MM.1S (cell line): ENCODE measurements around the gene ONECUT1.

ENCODE experiments used
- DNase-seq: peaks from one replicate; pipeline ENCODE4 v3.0.0-alpha.2; 2015
- H2AFZ ChIP-seq: fragments of 300-600 bp; sonication (generic); 2 replicates; pipeline ENCODE4 v1.6.0; 2016; ENCODE audit warnings: antibody characterized with exemption, low read length
- H3F3A ChIP-seq: fragments of 300-600 bp; sonication (generic); 2 replicates; pipeline ENCODE4 v1.6.1; 2016; ENCODE audit warnings: mild to moderate bottlenecking, antibody characterized with exemption, low read length, moderate library complexity, mixed read lengths; ENCODE audit not compliant: insufficient read depth
- H3K27ac ChIP-seq: fragments of 300-600 bp; sonication (generic); 2 replicates; pipeline ENCODE4 v1.5.1; 2016; ENCODE audit warnings: mild to moderate bottlenecking, low read length
- H3K27me3 ChIP-seq: fragments of 300-600 bp; sonication (generic); replicated peaks from 2 replicates; pipeline ENCODE4 v1.6.0; 2016; ENCODE audit warnings: low read length; ENCODE audit not compliant: insufficient read depth
- H3K36me3 ChIP-seq: fragments of 300-600 bp; sonication (generic); replicated peaks from 2 replicates; pipeline ENCODE4 v1.6.1; 2016; ENCODE audit warnings: mild to moderate bottlenecking, low read length, mixed read lengths; ENCODE audit not compliant: insufficient read depth
- H3K4me1 ChIP-seq: fragments of 300-600 bp; sonication (generic); 2 replicates; pipeline ENCODE4 v1.6.1; 2016; ENCODE audit warnings: low read length, mixed read lengths
- H3K4me2 ChIP-seq: fragments of 300-600 bp; sonication (generic); 2 replicates; pipeline ENCODE4 v1.6.0; 2016; ENCODE audit warnings: low read depth, low read length
- H3K4me3 ChIP-seq: fragments of 300-600 bp; sonication (generic); 2 replicates; pipeline ENCODE4 v1.5.1; 2016; ENCODE audit warnings: low read length, mixed read lengths
- H3K79me2 ChIP-seq: fragments of 300-600 bp; sonication (generic); 2 replicates; pipeline ENCODE4 v1.6.1; 2016; ENCODE audit warnings: mixed run types, low read length, mixed read lengths
- H3K9ac ChIP-seq: fragments of 300-600 bp; sonication (generic); 2 replicates; pipeline ENCODE4 v1.6.1; 2016; ENCODE audit warnings: low read length, mixed read lengths
- H3K9me2 ChIP-seq: fragments of 300-600 bp; sonication (generic); replicated peaks from 2 replicates; pipeline ENCODE4 v1.6.1; 2016; ENCODE audit warnings: mild to moderate bottlenecking, low read length, mixed read lengths; ENCODE audit not compliant: insufficient read depth
- H3K9me3 ChIP-seq: fragments of 300-600 bp; sonication (generic); replicated peaks from 2 replicates; pipeline ENCODE4 v1.6.1; 2016; ENCODE audit warnings: mild to moderate bottlenecking, low read length, mixed read lengths; ENCODE audit not compliant: insufficient read depth
- H4K20me1 ChIP-seq: fragments of 300-600 bp; sonication (generic); 2 replicates; pipeline ENCODE4 v1.6.1; 2016; ENCODE audit warnings: mild to moderate bottlenecking, low read length, moderate library complexity, mixed read lengths; ENCODE audit not compliant: insufficient read depth
- EZH2 ChIP-seq: fragments of 300-600 bp; sonication (generic); optimal IDR thresholded peaks from 2 replicates; pipeline ENCODE3; 2017; ENCODE audit warnings: low read depth, mild to moderate bottlenecking, antibody characterized with exemption, low read length, mixed read lengths
- EZH2phosphoT487 ChIP-seq: fragments of 300-600 bp; sonication (generic); IDR thresholded peaks from 2 replicates; pipeline ENCODE4 v1.6.1; 2018; ENCODE audit warnings: antibody characterized with exemption, low read length
- TF ChIP-seq, protein P1 (sequence below): fragments of 300-600 bp; sonication (generic); IDR thresholded peaks from 2 replicates; pipeline ENCODE4 v1.5.1; 2016; ENCODE audit warnings: antibody characterized with exemption, low read length, mixed read lengths

ONECUT1 gene

GRCh38 chr15:52804526-52805081 is 14.5 kb upstream of the ONECUT1 start:
- H3F3A ChIP-seq, result 0 out of 2 replicates have a peak, but pooled peaks cover 4% of the 10 kb centered on the region
- H3K27me3 ChIP-seq, result peaks cover 29% of the 10 kb centered on the region
- TF ChIP-seq EZH2phosphoT487, result no peak
- no peaks in the 10 kb centered on the region for H4K20me1 ChIP-seq
- no peak overlapping the region for H3K9ac ChIP-seq
- H3K9me3 ChIP-seq, result no peaks in the 10 kb centered on the region
- no peak overlapping the region for H3K27ac ChIP-seq
- H3K36me3 ChIP-seq, result no peaks in the 10 kb centered on the region
- no peaks in the 10 kb centered on the region for H3K79me2 ChIP-seq
- H3K4me2 ChIP-seq, result peak overlapping the region; percentile 96
- peak overlapping the region; percentile 66 for H2AFZ ChIP-seq
- H3K4me3 ChIP-seq, result peak overlapping the region; percentile 48
- no peak for DNase-seq
- H3K4me1 ChIP-seq, result no peaks in the 10 kb centered on the region
- no peaks in the 10 kb centered on the region for H3K9me2 ChIP-seq

- Histone ChIP-seq H3K27me3 (peaks cover 39% of the 10 kb centered on the region), H3K9ac (no peak overlapping the region)
- TF ChIP-seq, protein P1, sequence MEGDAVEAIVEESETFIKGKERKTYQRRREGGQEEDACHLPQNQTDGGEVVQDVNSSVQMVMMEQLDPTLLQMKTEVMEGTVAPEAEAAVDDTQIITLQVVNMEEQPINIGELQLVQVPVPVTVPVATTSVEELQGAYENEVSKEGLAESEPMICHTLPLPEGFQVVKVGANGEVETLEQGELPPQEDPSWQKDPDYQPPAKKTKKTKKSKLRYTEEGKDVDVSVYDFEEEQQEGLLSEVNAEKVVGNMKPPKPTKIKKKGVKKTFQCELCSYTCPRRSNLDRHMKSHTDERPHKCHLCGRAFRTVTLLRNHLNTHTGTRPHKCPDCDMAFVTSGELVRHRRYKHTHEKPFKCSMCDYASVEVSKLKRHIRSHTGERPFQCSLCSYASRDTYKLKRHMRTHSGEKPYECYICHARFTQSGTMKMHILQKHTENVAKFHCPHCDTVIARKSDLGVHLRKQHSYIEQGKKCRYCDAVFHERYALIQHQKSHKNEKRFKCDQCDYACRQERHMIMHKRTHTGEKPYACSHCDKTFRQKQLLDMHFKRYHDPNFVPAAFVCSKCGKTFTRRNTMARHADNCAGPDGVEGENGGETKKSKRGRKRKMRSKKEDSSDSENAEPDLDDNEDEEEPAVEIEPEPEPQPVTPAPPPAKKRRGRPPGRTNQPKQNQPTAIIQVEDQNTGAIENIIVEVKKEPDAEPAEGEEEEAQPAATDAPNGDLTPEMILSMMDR, result no peak
- TF ChIP-seq EZH2phosphoT487, result no peak
- no peak for TF ChIP-seq EZH2
Observed at GRCh38 chr15:52803467-52804306, 13.6 kb upstream of the ONECUT1 start.

GRCh38 chr15:52803108-52803466 is 13.0 kb upstream of the ONECUT1 start:
- no peak overlapping the region for H3K9ac ChIP-seq
- no peak overlapping the region for H2AFZ ChIP-seq
- H3K4me1 ChIP-seq, result no peaks in the 10 kb centered on the region
- no peaks in the 10 kb centered on the region for H3K9me3 ChIP-seq
- H3F3A ChIP-seq, result 0 out of 2 replicates have a peak, but pooled peaks cover 4% of the 10 kb centered on the region
- no peaks in the 10 kb centered on the region for H4K20me1 ChIP-seq
- peaks cover 45% of the 10 kb centered on the region for H3K27me3 ChIP-seq
- peak overlapping the region; percentile 96 for H3K4me2 ChIP-seq
- DNase-seq, result no peak
- no peaks in the 10 kb centered on the region for H3K79me2 ChIP-seq
- no peak overlapping the region for H3K27ac ChIP-seq
- TF ChIP-seq EZH2phosphoT487 (no peak), EZH2 (no peak)
- H3K9me2 ChIP-seq, result no peaks in the 10 kb centered on the region
- H3K36me3 ChIP-seq, result no peaks in the 10 kb centered on the region
- peak overlapping the region; percentile 48 for H3K4me3 ChIP-seq

More at GRCh38 chr15:52803467-52804306, 13.6 kb upstream of the ONECUT1 start:
- peak overlapping the region; percentile 96 for H3K4me2 ChIP-seq
- H3K4me3 ChIP-seq, result peak overlapping the region; percentile 48
- no peaks in the 10 kb centered on the region for H3K4me1 ChIP-seq
- DNase-seq, result peak; percentile 37
- H3K27ac ChIP-seq, result no peak overlapping the region
- peak overlapping the region; percentile 66 for H2AFZ ChIP-seq
- H3K36me3 ChIP-seq, result no peaks in the 10 kb centered on the region
- H3F3A ChIP-seq, result 0 out of 2 replicates have a peak, but pooled peaks cover 4% of the 10 kb centered on the region
- no peaks in the 10 kb centered on the region for H3K9me2 ChIP-seq
- no peaks in the 10 kb centered on the region for H3K79me2 ChIP-seq
- no peaks in the 10 kb centered on the region for H4K20me1 ChIP-seq
- H3K9me3 ChIP-seq, result no peaks in the 10 kb centered on the region

DNA sequence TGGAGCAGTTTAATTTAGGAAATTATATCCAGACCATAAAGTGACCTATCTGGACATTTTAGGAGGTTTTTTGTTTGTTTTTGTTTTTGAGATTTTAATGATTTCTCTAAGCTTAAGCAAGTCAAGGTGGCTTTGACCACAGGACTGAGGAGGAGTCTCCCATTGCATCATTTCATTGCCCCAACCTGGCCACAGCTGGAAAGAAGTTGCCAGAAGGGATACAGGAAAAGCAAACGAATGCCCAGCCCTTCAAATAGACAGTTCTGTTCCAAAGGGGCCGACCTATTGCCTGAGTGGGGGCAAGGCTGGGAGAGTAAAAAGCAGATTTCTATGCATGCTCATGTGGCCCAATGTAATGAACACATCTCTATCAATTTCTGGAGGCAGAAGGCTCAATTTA is 12.0 kb upstream of the ONECUT1 start:
- Histone ChIP-seq H3K4me3 (no peak overlapping the region), H2AFZ (no peak overlapping the region), H3F3A (0 out of 2 replicates have a peak, but pooled peaks cover 4% of the 10 kb centered on the region), H3K9ac (no peak overlapping the region), H3K9me2 (no peaks in the 10 kb centered on the region), H3K27me3 (peaks cover 54% of the 10 kb centered on the region), H3K79me2 (no peaks in the 10 kb centered on the region), H4K20me1 (no peaks in the 10 kb centered on the region), H3K27ac (no peak overlapping the region), H3K9me3 (no peaks in the 10 kb centered on the region), H3K4me1 (no peaks in the 10 kb centered on the region), H3K36me3 (no peaks in the 10 kb centered on the region), H3K4me2 (no peak overlapping the region)
- no peak for TF ChIP-seq EZH2phosphoT487
- TF ChIP-seq, protein P1, result no peak
- no peak for TF ChIP-seq EZH2
- DNase-seq, result no peak
